Measurements from ENCODE around the gene OPRM1. TPM values are rescaled to one million over a fixed set of nuclear protein-coding genes. Genes with fewer than 3 reads are reported as not detected.
"Not testable (repeated sequence)": the region's sequence is repeated elsewhere in the genome, so short reads cannot be mapped to it uniquely, and the experiment has no call there.

The OPRM1 gene
- polyA plus RNA-seq, 3 donors: 0.06 to 0.12 TPM; not detected in 1

GRCh38 chr6:154241061-154241460, 202.0 kb downstream of the OPRM1 start:
- not testable (repeated sequence) for DNase-seq

GRCh38 chr6:154241581-154241980, 202.5 kb downstream of the OPRM1 start:
- DNase-seq: no peak

GRCh38 chr6:154242617-154243357, 203.7 kb downstream of the OPRM1 start:
- no peak for DNase-seq

- no peak for DNase-seq
Measured at GRCh38 chr6:154243793-154244750, 205.0 kb downstream of the OPRM1 start.

GRCh38 chr6:154245506-154245905, 206.5 kb downstream of the OPRM1 start:
- no peak for DNase-seq

- no peak for DNase-seq
Measured at GRCh38 chr6:154246723-154247118, 207.7 kb downstream of the OPRM1 start.

GRCh38 chr6:154247119-154247861, 208.2 kb downstream of the OPRM1 start:
- DNase-seq: no peak

- DNase-seq: no peak
Measured at GRCh38 chr6:154249499-154250298, 210.7 kb downstream of the OPRM1 start.

GRCh38 chr6:154251116-154251515, 212.1 kb downstream of the OPRM1 start:
- no peak for DNase-seq

GRCh38 chr6:154252678-154253077, 213.6 kb downstream of the OPRM1 start:
- DNase-seq: no peak

GRCh38 chr6:154257067-154257466, 218.0 kb downstream of the OPRM1 start:
- DNase-seq: no peak

- DNase-seq: no peak
Measured at GRCh38 chr6:154258064-154258757, 219.2 kb downstream of the OPRM1 start.

GRCh38 chr6:154261688-154262397, 222.8 kb downstream of the OPRM1 start:
- DNase-seq: no peak

- no peak for DNase-seq
Measured at GRCh38 chr6:154266560-154267099, 227.6 kb downstream of the OPRM1 start.

- DNase-seq: no peak
Measured at GRCh38 chr6:154267508-154268106, 228.6 kb downstream of the OPRM1 start.

GRCh38 chr6:154268486-154268885, 229.4 kb downstream of the OPRM1 start:
- DNase-seq: no peak

- no peak for DNase-seq
Measured at GRCh38 chr6:154274168-154274567, 235.1 kb downstream of the OPRM1 start.

GRCh38 chr6:154276810-154277628, 238.0 kb downstream of the OPRM1 start:
- peak; percentile 44 for DNase-seq

Data from renal pelvis (tissue), 4 donors.